Dendritic cell treated with granulocyte-macrophage colony-stimulating factor and Interleukin-4, amounts not matched to agents 40 ng/mL and 50 ng/mL, for 4 days (primary cell): Measurements from ENCODE around the gene LIMD2.

ENCODE experiments used
- H3K27ac Mint-ChIP-seq: one replicate; pipeline ENCODE4 v1.8.0; 2022; ENCODE audit warnings: mild to moderate bottlenecking, mixed read lengths
- H3K27me3 Mint-ChIP-seq: one replicate; pipeline ENCODE4 v1.8.0; 2022; ENCODE audit warnings: mild to moderate bottlenecking, mixed read lengths
- H3K36me3 Mint-ChIP-seq: one replicate; pipeline ENCODE4 v1.8.0; 2022; ENCODE audit warnings: low read depth, mixed read lengths
- H3K4me1 Mint-ChIP-seq: one replicate; pipeline ENCODE4 v1.8.0; 2022; ENCODE audit warnings: low read depth, mixed read lengths
- H3K4me3 Mint-ChIP-seq: one replicate; pipeline ENCODE4 v1.8.0; 2022; ENCODE audit warnings: mild to moderate bottlenecking, moderate library complexity, mixed read lengths
- H3K9me3 Mint-ChIP-seq: one replicate; pipeline ENCODE4 v1.8.0; 2022; ENCODE audit warnings: mixed read lengths
- intact Hi-C: fragments of 100-400 bp; cut with micrococcal nuclease; formaldehyde crosslinking; loops from one replicate; pipeline ENCODE4 v1.15.0; 2022

LIMD2 gene

DNA sequence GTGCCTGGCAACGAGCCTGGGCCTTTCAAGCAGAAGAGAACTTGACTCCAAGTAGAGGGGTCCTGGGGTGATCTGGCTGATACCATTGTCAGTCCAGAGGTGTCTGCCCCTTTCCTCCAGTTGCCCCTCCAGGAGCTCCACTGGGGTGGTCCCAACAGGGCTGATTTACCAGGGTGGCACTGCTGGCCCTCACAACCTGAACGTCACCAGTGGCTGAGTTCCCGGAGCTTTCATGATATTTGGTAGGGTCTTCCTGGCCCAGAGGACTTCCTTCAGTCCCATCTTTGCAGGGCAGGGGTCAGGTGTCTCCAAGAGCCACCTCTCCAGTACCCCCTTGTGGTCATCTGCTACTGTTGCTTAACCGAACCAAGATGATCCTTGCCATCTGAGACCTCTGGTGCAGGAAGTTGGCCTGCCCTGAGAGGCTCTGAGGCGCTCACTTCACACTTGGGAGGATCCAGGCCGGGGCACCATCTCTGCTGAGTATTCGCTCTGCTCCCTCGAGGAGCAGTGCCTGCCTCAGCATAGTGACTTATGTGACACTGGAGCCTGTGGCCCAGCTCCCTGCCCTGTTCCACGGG, 3.5 kb downstream of the LIMD2 start:
- Mint-ChIP-seq H3K9me3 (no peaks in the 10 kb centered on the region), H3K4me3 (peak overlapping the region; percentile 90), H3K27me3 (no peaks in the 10 kb centered on the region), H3K4me1 (peaks cover 69% of the 10 kb centered on the region), H3K36me3 (peaks cover 84% of the 10 kb centered on the region), H3K27ac (peak overlapping the region; percentile 84)
- intact Hi-C loops, result loop anchor here (5.0 kb wide), 2 partner anchors 131 to 269 kb away; partner anchors contain the start of genes FTSJ3 and PSMC5

GRCh38 chr17:63695889-63696288, 4.0 kb downstream of the LIMD2 start:
- no peaks in the 10 kb centered on the region for H3K9me3 Mint-ChIP-seq
- peaks cover 85% of the 10 kb centered on the region for H3K36me3 Mint-ChIP-seq
- H3K4me1 Mint-ChIP-seq, result peaks cover 63% of the 10 kb centered on the region
- no peak overlapping the region for H3K4me3 Mint-ChIP-seq
- intact Hi-C loops, result loop anchor here (5.0 kb wide), 2 partner anchors 131 to 269 kb away; partner anchors contain the start of genes FTSJ3 and PSMC5
- peak overlapping the region; percentile 84 for H3K27ac Mint-ChIP-seq
- no peaks in the 10 kb centered on the region for H3K27me3 Mint-ChIP-seq

- intact Hi-C loops, result loop anchor here (5.0 kb wide), 2 partner anchors 132 to 268 kb away; partner anchors contain the start of genes FTSJ3 and PSMC5
- Mint-ChIP-seq H3K27ac (peak overlapping the region; percentile 84), H3K4me1 (peaks cover 60% of the 10 kb centered on the region), H3K4me3 (no peak overlapping the region), H3K27me3 (no peaks in the 10 kb centered on the region), H3K9me3 (no peaks in the 10 kb centered on the region), H3K36me3 (peaks cover 93% of the 10 kb centered on the region)
These were observed 4.8 kb downstream of the LIMD2 start for GRCh38 chr17:63694950-63695773.

- peak overlapping the region; percentile 84 for H3K27ac Mint-ChIP-seq
- peaks cover 100% of the 10 kb centered on the region for H3K36me3 Mint-ChIP-seq
- H3K4me3 Mint-ChIP-seq, result no peak overlapping the region
- H3K9me3 Mint-ChIP-seq, result no peaks in the 10 kb centered on the region
- intact Hi-C loops, result no loop called here
- peaks cover 60% of the 10 kb centered on the region for H3K4me1 Mint-ChIP-seq
- no peaks in the 10 kb centered on the region for H3K27me3 Mint-ChIP-seq
These were observed 5.5 kb downstream of the LIMD2 start for GRCh38 chr17:63694229-63694949.

DNA sequence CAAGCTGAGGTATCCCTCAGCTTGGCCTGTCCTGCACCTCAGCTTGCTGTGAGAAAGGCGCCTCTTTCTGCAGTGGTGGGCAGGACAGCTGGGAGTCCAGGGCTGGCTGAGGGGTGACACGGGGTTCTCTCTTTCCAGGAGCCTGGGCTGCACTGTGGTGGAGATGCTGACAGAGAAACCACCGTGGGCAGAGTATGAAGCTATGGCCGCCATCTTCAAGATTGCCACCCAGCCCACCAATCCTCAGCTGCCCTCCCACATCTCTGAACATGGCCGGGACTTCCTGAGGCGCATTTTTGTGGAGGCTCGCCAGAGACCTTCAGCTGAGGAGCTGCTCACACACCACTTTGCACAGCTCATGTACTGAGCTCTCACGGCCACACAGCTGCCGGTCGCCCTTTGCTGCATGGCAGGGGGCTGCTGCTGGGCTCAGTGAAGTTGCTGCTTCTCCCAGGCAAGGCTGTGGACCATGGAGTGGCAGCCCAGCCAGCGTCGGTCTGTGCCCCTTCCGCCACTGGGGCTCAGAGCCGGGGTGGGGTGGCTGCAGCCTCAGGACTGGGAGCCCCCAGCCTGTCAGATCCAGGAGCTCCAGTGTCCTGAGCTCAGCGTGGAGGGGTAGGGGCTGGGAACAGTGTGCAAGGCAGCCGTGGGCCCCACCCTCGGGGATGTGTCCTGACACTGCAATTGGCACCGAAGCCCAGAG, 6.4 kb downstream of the LIMD2 start:
- peaks cover 59% of the 10 kb centered on the region for H3K4me1 Mint-ChIP-seq
- intact Hi-C loops, result no loop called here
- no peak overlapping the region for H3K4me3 Mint-ChIP-seq
- peaks cover 100% of the 10 kb centered on the region for H3K36me3 Mint-ChIP-seq
- H3K27ac Mint-ChIP-seq, result peak overlapping the region; percentile 84
- no peaks in the 10 kb centered on the region for H3K9me3 Mint-ChIP-seq
- H3K27me3 Mint-ChIP-seq, result no peaks in the 10 kb centered on the region

- H3K4me3 Mint-ChIP-seq, result no peak overlapping the region
- peak overlapping the region; percentile 84 for H3K27ac Mint-ChIP-seq
- no peaks in the 10 kb centered on the region for H3K27me3 Mint-ChIP-seq
- intact Hi-C loops, result no loop called here
- H3K4me1 Mint-ChIP-seq, result peaks cover 47% of the 10 kb centered on the region
- H3K9me3 Mint-ChIP-seq, result no peaks in the 10 kb centered on the region
- H3K36me3 Mint-ChIP-seq, result peaks cover 100% of the 10 kb centered on the region
These were observed 7.6 kb downstream of the LIMD2 start for GRCh38 chr17:63692195-63692816.

DNA sequence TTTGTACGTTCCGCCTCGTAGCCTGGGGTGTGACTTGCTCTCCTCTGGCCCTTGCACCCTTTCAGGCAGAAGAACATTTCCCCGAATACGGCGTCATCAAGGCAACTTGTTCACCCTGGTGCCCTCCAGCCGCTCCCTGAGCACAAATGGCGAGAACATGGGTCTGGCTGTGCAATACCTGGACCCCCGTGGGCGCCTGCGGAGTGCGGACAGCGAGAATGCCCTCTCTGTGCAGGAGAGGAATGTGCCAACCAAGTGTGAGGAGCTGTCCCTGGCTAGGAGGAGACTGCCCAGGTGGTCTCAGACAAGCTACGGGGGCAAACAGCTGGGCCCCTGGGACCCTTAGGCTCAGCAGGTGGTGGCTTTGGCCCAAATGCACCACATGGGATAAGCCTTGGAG, 10.4 kb downstream of the LIMD2 start:
- peaks cover 100% of the 10 kb centered on the region for H3K36me3 Mint-ChIP-seq
- peaks cover 18% of the 10 kb centered on the region for H3K4me1 Mint-ChIP-seq
- H3K27me3 Mint-ChIP-seq, result no peaks in the 10 kb centered on the region
- no peak overlapping the region for H3K4me3 Mint-ChIP-seq
- no peaks in the 10 kb centered on the region for H3K9me3 Mint-ChIP-seq
- H3K27ac Mint-ChIP-seq, result no peak overlapping the region
- intact Hi-C loops, result no loop called here

DNA sequence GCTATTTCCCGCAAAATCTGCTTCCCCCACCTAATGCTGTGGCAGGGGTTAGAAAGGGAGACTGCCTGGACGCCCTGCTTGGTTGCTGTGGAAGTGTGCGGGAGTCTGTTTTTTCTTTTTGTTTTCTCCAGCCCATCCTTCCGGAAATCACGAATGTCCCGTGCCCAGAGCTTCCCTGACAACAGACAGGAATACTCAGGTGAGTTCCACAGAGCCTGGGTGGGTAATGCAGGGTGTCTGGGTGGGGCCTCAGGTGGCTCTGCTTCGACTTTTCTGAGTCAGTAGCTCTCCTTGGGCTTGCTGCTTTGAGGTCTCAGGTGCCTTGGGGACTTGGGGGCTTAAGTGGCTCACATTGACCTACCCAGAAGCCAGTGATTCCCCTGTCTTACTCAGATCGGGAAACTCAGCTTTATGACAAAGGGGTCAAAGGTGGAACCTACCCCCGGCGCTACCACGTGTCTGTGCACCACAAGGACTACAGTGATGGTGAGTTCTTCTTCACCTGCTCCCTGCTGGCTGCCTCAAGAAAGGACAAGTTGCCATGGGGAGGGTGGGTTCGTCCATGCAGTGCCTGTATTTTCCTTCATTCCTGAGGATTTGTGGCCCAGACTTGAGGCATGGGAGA, 11.4 kb downstream of the LIMD2 start:
- Mint-ChIP-seq H3K4me3 (no peak overlapping the region), H3K36me3 (peaks cover 100% of the 10 kb centered on the region), H3K27me3 (no peaks in the 10 kb centered on the region), H3K27ac (no peak overlapping the region), H3K4me1 (peaks cover 10% of the 10 kb centered on the region), H3K9me3 (no peaks in the 10 kb centered on the region)
- intact Hi-C loops, result no loop called here

GRCh38 chr17:63686138-63686685, 13.7 kb downstream of the LIMD2 start:
- peaks cover 19% of the 10 kb centered on the region for H3K4me1 Mint-ChIP-seq
- peaks cover 100% of the 10 kb centered on the region for H3K36me3 Mint-ChIP-seq
- H3K4me3 Mint-ChIP-seq, result no peak overlapping the region
- no peak overlapping the region for H3K27ac Mint-ChIP-seq
- intact Hi-C loops, result no loop called here
- no peaks in the 10 kb centered on the region for H3K9me3 Mint-ChIP-seq
- H3K27me3 Mint-ChIP-seq, result no peaks in the 10 kb centered on the region

- no peak overlapping the region for H3K27ac Mint-ChIP-seq
These were observed 14.3 kb downstream of the LIMD2 start for GRCh38 chr17:63685578-63685977.

GRCh38 chr17:63685041-63685440, 14.9 kb downstream of the LIMD2 start:
- no peak overlapping the region for H3K27ac Mint-ChIP-seq
- H3K4me1 Mint-ChIP-seq, result peaks cover 25% of the 10 kb centered on the region
- peaks cover 100% of the 10 kb centered on the region for H3K36me3 Mint-ChIP-seq
- H3K27me3 Mint-ChIP-seq, result no peaks in the 10 kb centered on the region
- intact Hi-C loops, result no loop called here
- H3K9me3 Mint-ChIP-seq, result no peaks in the 10 kb centered on the region
- no peak overlapping the region for H3K4me3 Mint-ChIP-seq

More at GRCh38 chr17:63685578-63685977, 14.3 kb downstream of the LIMD2 start:
- Mint-ChIP-seq H3K4me1 (peaks cover 25% of the 10 kb centered on the region), H3K36me3 (peaks cover 100% of the 10 kb centered on the region), H3K4me3 (no peak overlapping the region), H3K27me3 (no peaks in the 10 kb centered on the region), H3K9me3 (no peaks in the 10 kb centered on the region)
- intact Hi-C loops, result no loop called here

DNA sequence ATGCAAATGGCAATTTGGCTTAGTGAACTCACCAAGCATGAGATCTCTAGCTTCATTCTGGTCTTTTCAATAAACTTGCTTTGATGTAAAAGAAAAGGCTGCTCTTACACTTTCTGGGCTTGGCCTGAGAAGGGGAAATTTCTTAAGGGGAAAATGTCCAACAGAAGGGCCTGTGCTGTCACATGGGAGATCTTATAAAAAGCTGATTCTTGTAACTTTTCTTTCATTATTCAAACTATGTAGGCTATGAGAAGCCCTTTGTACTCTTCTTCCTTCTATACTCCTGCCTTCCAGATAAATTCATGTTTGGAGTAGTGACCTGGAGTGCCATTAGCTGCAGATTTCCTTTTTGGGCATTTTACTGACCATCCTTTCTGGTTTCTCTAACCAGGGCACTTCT, 16.9 kb downstream of the LIMD2 start:
- Mint-ChIP-seq H3K27me3 (no peaks in the 10 kb centered on the region), H3K4me1 (peaks cover 25% of the 10 kb centered on the region), H3K4me3 (no peak overlapping the region), H3K9me3 (no peaks in the 10 kb centered on the region), H3K36me3 (peaks cover 100% of the 10 kb centered on the region), H3K27ac (no peak overlapping the region)
- intact Hi-C loops, result no loop called here

- Mint-ChIP-seq H3K36me3 (peaks cover 100% of the 10 kb centered on the region), H3K4me3 (no peak overlapping the region), H3K27me3 (no peaks in the 10 kb centered on the region), H3K27ac (no peak overlapping the region), H3K4me1 (peaks cover 25% of the 10 kb centered on the region), H3K9me3 (no peaks in the 10 kb centered on the region)
- intact Hi-C loops, result no loop called here
These were observed 17.5 kb downstream of the LIMD2 start for GRCh38 chr17:63682441-63682840.
